ENCODE measurements around the gene GNAS.

Gene GNAS

GRCh38 chr20:58854638-58855471 is 2.3 kb downstream of the GNAS start:
- DNase-seq: no peak

- DNase-seq: no peak
Observed at GRCh38 chr20:58855506-58856389, 3.2 kb downstream of the GNAS start.

GRCh38 chr20:58863044-58863790 is 10.7 kb downstream of the GNAS start:
- DNase-seq: no peak

GRCh38 chr20:58864346-58864745 is 11.8 kb downstream of the GNAS start:
- peak; percentile 26 for DNase-seq

GRCh38 chr20:58865843-58866242 is 13.3 kb downstream of the GNAS start:
- no peak for DNase-seq

- DNase-seq: no peak
Observed at GRCh38 chr20:58867211-58867610, 14.7 kb downstream of the GNAS start.

- no peak for DNase-seq
Observed at GRCh38 chr20:58868795-58869194, 16.3 kb downstream of the GNAS start.

GRCh38 chr20:58869662-58870227 is 17.2 kb downstream of the GNAS start:
- no peak for DNase-seq

- DNase-seq: peak; percentile 64
Observed at GRCh38 chr20:58870293-58871014, 17.9 kb downstream of the GNAS start.

- DNase-seq: no peak
Observed at GRCh38 chr20:58871533-58872102, 19.1 kb downstream of the GNAS start.

GRCh38 chr20:58874469-58874868 is 22.0 kb downstream of the GNAS start:
- no peak for DNase-seq

GRCh38 chr20:58875111-58875510 is 22.6 kb downstream of the GNAS start:
- DNase-seq: no peak

GRCh38 chr20:58875541-58876134 is 23.1 kb downstream of the GNAS start:
- DNase-seq: no peak

GRCh38 chr20:58876437-58876836 is 23.9 kb downstream of the GNAS start:
- no peak for DNase-seq

- no peak for DNase-seq
Observed at GRCh38 chr20:58877050-58877975, 24.8 kb downstream of the GNAS start.

- no peak for DNase-seq
Observed at GRCh38 chr20:58877976-58878360, 25.5 kb downstream of the GNAS start.

GRCh38 chr20:58878399-58878798 is 25.9 kb downstream of the GNAS start:
- DNase-seq: no peak

GRCh38 chr20:58880441-58880840 is 27.9 kb downstream of the GNAS start:
- no peak for DNase-seq

- no peak for DNase-seq
Observed at GRCh38 chr20:58880994-58881752, 28.7 kb downstream of the GNAS start.

Measured in CD4-positive, alpha-beta T cell treated with Interleukin-12 subunit alpha and Interleukin-12 subunit beta, for 1 hour (primary cell).